WERI-Rb-1 (cell line): Measurements from ENCODE around the gene RNF175.

Source experiments
- DNase-seq: peaks from one replicate; pipeline ENCODE4 v3.0.0-alpha.2; 2020
- H3K27ac ChIP-seq: fragments of 250-450 bp; sonication (Bioruptor Pico); 2 replicates; pipeline ENCODE4 v1.5.1; 2020; ENCODE audit warnings: mild to moderate bottlenecking, moderate library complexity
- H3K27me3 ChIP-seq: fragments of 250-450 bp; sonication (Bioruptor Pico); 2 replicates; pipeline ENCODE4 v1.5.1; 2021; ENCODE audit warnings: mild to moderate bottlenecking, low read depth, moderate library complexity; ENCODE audit not compliant: insufficient read depth, severe bottlenecking
- H3K36me3 ChIP-seq: fragments of 250-450 bp; sonication (Bioruptor Pico); 2 replicates; pipeline ENCODE4 v1.5.1; 2020; ENCODE audit warnings: mild to moderate bottlenecking, moderate library complexity
- H3K4me3 ChIP-seq: 2 replicates; pipeline ENCODE4 v1.5.1; 2011; ENCODE audit warnings: low read depth, mild to moderate bottlenecking, control low read depth, low read length
- H3K9me3 ChIP-seq: fragments of 250-450 bp; sonication (Bioruptor Pico); 2 replicates; pipeline ENCODE4 v1.5.1; 2021; ENCODE audit warnings: mild to moderate bottlenecking, moderate library complexity; ENCODE audit not compliant: severe bottlenecking
- CTCF ChIP-seq: IDR thresholded peaks from 2 replicates; pipeline ENCODE4 v1.5.1; 2011; ENCODE audit warnings: low read depth, mild to moderate bottlenecking, control low read depth, inconsistent platforms, low read length

Gene RNF175

GRCh38 chr4:153764601-153765368 lies 5.0 kb upstream of the RNF175 start:
- TF ChIP-seq CTCF, result no peak
- Histone ChIP-seq H3K4me3 (no peak overlapping the region), H3K36me3 (no peaks in the 10 kb centered on the region), H3K9me3 (no peaks in the 10 kb centered on the region), H3K27ac (no peak overlapping the region), H3K27me3 (no peaks in the 10 kb centered on the region)
- DNase-seq, result no peak

GRCh38 chr4:153763404-153763803 lies 3.6 kb upstream of the RNF175 start:
- TF ChIP-seq CTCF, result peak; percentile 64
- Histone ChIP-seq H3K27ac (no peak overlapping the region), H3K27me3 (no peaks in the 10 kb centered on the region), H3K4me3 (no peak overlapping the region), H3K9me3 (no peaks in the 10 kb centered on the region), H3K36me3 (no peaks in the 10 kb centered on the region)
- DNase-seq, result no peak

DNA sequence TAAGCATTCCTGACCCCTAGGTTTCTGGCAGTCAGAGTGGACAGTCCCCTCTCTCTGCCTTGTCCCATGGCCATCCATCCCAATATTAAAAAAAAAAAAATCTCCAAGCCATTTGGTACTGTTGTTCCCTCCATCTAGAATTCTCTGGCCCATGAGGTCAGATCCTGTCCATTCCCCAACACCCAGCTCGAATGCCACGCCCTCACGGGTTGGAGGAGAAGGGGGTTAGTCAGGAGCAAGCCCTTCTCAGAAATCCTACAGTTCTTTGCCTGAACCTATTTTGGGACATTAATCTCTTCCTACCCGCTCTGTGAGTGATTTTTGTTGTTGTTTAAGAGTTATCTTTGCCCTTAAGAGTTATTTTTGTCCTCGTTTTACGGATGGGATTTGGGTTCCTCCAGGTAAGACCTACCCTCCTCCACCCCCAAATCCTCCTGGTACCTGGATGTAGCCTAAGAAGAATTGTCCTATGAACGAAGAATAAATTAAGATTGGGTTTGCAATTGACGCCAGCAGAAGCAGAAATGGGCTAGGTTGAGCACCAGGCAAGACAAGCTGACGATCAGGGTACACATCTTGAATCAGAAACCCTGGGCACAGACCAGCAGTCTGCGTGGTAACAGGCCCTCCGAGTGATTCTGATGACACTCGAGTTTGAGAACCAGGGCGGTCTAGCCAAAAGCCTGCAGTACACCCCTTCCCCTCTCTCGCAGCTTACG lies 977 bp downstream of the RNF175 start:
- no peaks in the 10 kb centered on the region for H3K36me3 ChIP-seq
- H3K27me3 ChIP-seq, result no peaks in the 10 kb centered on the region
- no peak for TF ChIP-seq CTCF
- peaks cover 7% of the 10 kb centered on the region for H3K9me3 ChIP-seq
- DNase-seq, result no peak
- H3K4me3 ChIP-seq, result peak overlapping the region; percentile 62; the same call in 1 of the 2 replicates
- H3K27ac ChIP-seq, result no peak overlapping the region; the same call in 1 of the 2 replicates

DNA sequence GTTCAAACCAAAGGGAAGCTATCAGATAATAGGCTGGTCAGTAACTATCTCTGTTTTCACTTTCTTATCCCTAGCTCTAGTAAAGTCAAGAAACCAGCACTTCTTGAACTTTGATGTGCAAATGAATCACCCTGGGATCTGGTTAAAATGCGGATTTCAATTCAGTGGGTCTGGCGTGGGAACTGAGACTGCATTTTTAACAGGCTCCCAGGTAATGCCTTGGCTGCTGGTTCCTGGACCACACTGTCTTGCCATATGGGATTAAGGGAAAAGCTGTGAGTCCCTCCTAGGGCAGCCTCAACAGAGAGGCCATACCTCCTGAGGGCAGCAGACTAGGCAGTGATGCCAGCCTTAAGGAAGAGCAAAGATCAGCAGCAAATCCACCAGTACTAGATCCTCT lies 1.7 kb downstream of the RNF175 start:
- Histone ChIP-seq H3K27me3 (no peaks in the 10 kb centered on the region), H3K9me3 (peaks cover 7% of the 10 kb centered on the region), H3K4me3 (no peak overlapping the region), H3K36me3 (no peaks in the 10 kb centered on the region), H3K27ac (no peak overlapping the region)
- no peak for DNase-seq
- TF ChIP-seq CTCF, result no peak

- TF ChIP-seq CTCF, result no peak
- Histone ChIP-seq H3K9me3 (peaks cover 7% of the 10 kb centered on the region), H3K36me3 (no peaks in the 10 kb centered on the region), H3K27me3 (no peaks in the 10 kb centered on the region), H3K4me3 (no peak overlapping the region), H3K27ac (no peak overlapping the region)
- DNase-seq, result no peak
These were observed 2.4 kb downstream of the RNF175 start for GRCh38 chr4:153757407-153757806.
